ENCODE data around the gene STK32B.

GRCh38 chr4:5237086-5237660 is 185.9 kb downstream of the STK32B start:
- TF ChIP-seq, protein P1, sequence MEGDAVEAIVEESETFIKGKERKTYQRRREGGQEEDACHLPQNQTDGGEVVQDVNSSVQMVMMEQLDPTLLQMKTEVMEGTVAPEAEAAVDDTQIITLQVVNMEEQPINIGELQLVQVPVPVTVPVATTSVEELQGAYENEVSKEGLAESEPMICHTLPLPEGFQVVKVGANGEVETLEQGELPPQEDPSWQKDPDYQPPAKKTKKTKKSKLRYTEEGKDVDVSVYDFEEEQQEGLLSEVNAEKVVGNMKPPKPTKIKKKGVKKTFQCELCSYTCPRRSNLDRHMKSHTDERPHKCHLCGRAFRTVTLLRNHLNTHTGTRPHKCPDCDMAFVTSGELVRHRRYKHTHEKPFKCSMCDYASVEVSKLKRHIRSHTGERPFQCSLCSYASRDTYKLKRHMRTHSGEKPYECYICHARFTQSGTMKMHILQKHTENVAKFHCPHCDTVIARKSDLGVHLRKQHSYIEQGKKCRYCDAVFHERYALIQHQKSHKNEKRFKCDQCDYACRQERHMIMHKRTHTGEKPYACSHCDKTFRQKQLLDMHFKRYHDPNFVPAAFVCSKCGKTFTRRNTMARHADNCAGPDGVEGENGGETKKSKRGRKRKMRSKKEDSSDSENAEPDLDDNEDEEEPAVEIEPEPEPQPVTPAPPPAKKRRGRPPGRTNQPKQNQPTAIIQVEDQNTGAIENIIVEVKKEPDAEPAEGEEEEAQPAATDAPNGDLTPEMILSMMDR (IDR thresholded peaks at IDR 0.05), result no peak
- TF ChIP-seq POLR2A (IDR thresholded peaks at IDR 0.05) (no peak), EP300 (IDR thresholded peaks at IDR 0.05) (no peak)
